Measurements from ENCODE around the gene KDM4B. TPM values are rescaled to one million over a fixed set of nuclear protein-coding genes. Genes with fewer than 3 reads are reported as not detected.

Gene KDM4B
- total and polyA plus RNA-seq, 2 of the 8 experiments (the other 6 are each of a cell fraction or from before 2014, with no cell fraction given), result 12.0 to 31.9 TPM

- peak overlapping the region; percentile 59; the same call in 1 of the 2 replicates for H4K8ac ChIP-seq (ENCODE audit: extremely low read depth, insufficient read depth, low read length)
- peak overlapping the region; percentile 58 for H4K91ac ChIP-seq (replicated peaks; ENCODE audit: insufficient read length, low read length)
- no peak overlapping the region for H2BK20ac ChIP-seq (ENCODE audit: low read length)
- CTCF ChIA-PET (ENCODE audit: partially characterized antibody), result interaction anchor here (0.8 to 2.8 kb wide), 8 partner anchors 17 to 100 kb away, joined by 3 to 18 read pairs (median 7); no protein-coding TSS in a partner anchor
- H2BK5ac ChIP-seq (ENCODE audit: low read depth, low read length), result no peak overlapping the region; the same call in 1 of the 2 replicates
- peaks cover 5 to 14% (median 8%) of the 10 kb centered on the region in 4 experiments; a peak in 4 of 8 replicates for H3K36me3 ChIP-seq (ENCODE audit: control insufficient read depth in 2 of 4, insufficient read depth in 4 of 4, low read length in 3 of 4)
- H3K9ac ChIP-seq (replicated peaks in 1 of 4; ENCODE audit: extremely low read depth in 1 of 4, low read depth in 3 of 4, low read length in 3 of 4), result no peak overlapping the region; a peak in 1 of 7 replicates
- H3K27me3 ChIP-seq (replicated peaks in 1 of 4; ENCODE audit: control insufficient read depth in 3 of 4, extremely low read depth in 1 of 4, insufficient read depth in 3 of 4, low read length in 3 of 4), result no peaks in the 10 kb centered on the region
- H4K20me1 ChIP-seq (replicated peaks in 1 of 2; ENCODE audit: control insufficient read depth in 1 of 2, insufficient read depth in 2 of 2, low read length in 2 of 2), result peaks cover 0 to 1% of the 10 kb centered on the region in 2 experiments
- H2AFZ ChIP-seq (ENCODE audit: low read length), result no peak overlapping the region
- H2AK5ac ChIP-seq (ENCODE audit: low read depth, low read length), result peak overlapping the region; percentile 39; the same call in 1 of the 2 replicates
- H2BK12ac ChIP-seq (ENCODE audit: low read depth, low read length), result 0 out of 2 replicates have a peak overlapping the region, but pooled peaks have one; percentile 60
- FAIRE-seq (peak; percentile 13), DNase-seq (ENCODE audit: low read depth in 1 of 2, low spot score in 2 of 2) (no peak)
- no peak overlapping the region for H3K4me3 ChIP-seq (ENCODE audit: extremely low read depth in 1 of 4, insufficient read depth in 2 of 4, low read depth in 3 of 4, low read length in 4 of 4)
- no peak overlapping the region for H2BK15ac ChIP-seq (ENCODE audit: low read length)
- no peak overlapping the region for H3K23ac ChIP-seq (ENCODE audit: insufficient read length)
- POLR2A ChIA-PET (ENCODE audit: partially characterized antibody), result interaction anchor here (0.6 to 2.3 kb wide), 3 partner anchors 15 to 309 kb away, joined by 3 to 5 read pairs (median 3); no protein-coding TSS in a partner anchor
- peaks cover 0 to 37% (median 28%) of the 10 kb centered on the region in 4 experiments; a peak in 6 of 7 replicates for H3K4me1 ChIP-seq (replicated peaks in 1 of 4; ENCODE audit: control insufficient read depth in 3 of 4, insufficient read depth in 4 of 4, low read length in 3 of 4)
- no peak overlapping the region for H2BK120ac ChIP-seq (replicated peaks; ENCODE audit: low read depth, low read length)
- no peak overlapping the region for H3K56ac ChIP-seq (replicated peaks; ENCODE audit: insufficient read length, low read depth, low read length)
- no peaks in the 10 kb centered on the region for H3K79me1 ChIP-seq (ENCODE audit: low read depth, low read length)
- H3K27ac ChIP-seq (ENCODE audit: low read depth, low read length), result no peak overlapping the region
- H3K9me3 ChIP-seq (ENCODE audit: insufficient read depth in 2 of 2, low read depth in 1 of 2, low read length in 1 of 2), result no peaks in the 10 kb centered on the region
- peak overlapping the region; percentile 12 to 28; a peak in 2 of 4 replicates for H3K4me2 ChIP-seq (ENCODE audit: insufficient read depth in 1 of 2, low read depth in 2 of 2, low read length in 2 of 2)
- WGBS, 2 experiments (ENCODE audit: extremely low coverage in 1 of 2, insufficient coverage in 1 of 2, insufficient read length in 1 of 2, insufficient replicate concordance in 2 of 2, low coverage in 1 of 2, low lambda C conversion rate in 2 of 2, missing lambda C conversion rate in 1 of 2), result 47% methylated on average over 8 of the region's 8 CpGs; no CpG with 5 or more reads in 1 of the 2 experiments
- H3K4ac ChIP-seq (replicated peaks; ENCODE audit: insufficient read length, low read depth, low read length), result no peak overlapping the region
- H3K18ac ChIP-seq (ENCODE audit: extremely low read depth, low read length), result peak overlapping the region; percentile 78
- H3K23me2 ChIP-seq (ENCODE audit: low read depth, low read length), result no peaks in the 10 kb centered on the region
- no peak overlapping the region for H3K14ac ChIP-seq (ENCODE audit: insufficient read length)
- H4K5ac ChIP-seq (ENCODE audit: insufficient read length, low read depth, low read length), result no peak overlapping the region
- no peaks in the 10 kb centered on the region for H3K79me2 ChIP-seq (ENCODE audit: control insufficient read depth in 1 of 2, insufficient read depth in 2 of 2, low read length in 2 of 2)
- TF ChIP-seq JUND (IDR thresholded peaks at IDR 0.05; ENCODE audit: low read length), result no peak
- TF ChIP-seq KDM1A (IDR thresholded peaks at IDR 0.05; ENCODE audit: borderline replicate concordance, low read length), result no peak
- TF ChIP-seq RXRA (IDR thresholded peaks at IDR 0.05; ENCODE audit: insufficient read depth, low read depth, low read length), result no peak
- no peak for TF ChIP-seq SP4 (IDR thresholded peaks at IDR 0.05; ENCODE audit: low read length)
- TF ChIP-seq EGR1 (IDR thresholded peaks at IDR 0.05; ENCODE audit: borderline replicate concordance, low read depth, low read length), result no peak; the same call in 1 of the 2 replicates
- TF ChIP-seq TCF12 (IDR thresholded peaks at IDR 0.05; ENCODE audit: low read depth, low read length), result no peak
- TF ChIP-seq CHD2 (IDR thresholded peaks at IDR 0.05; ENCODE audit: low read length), result no peak
- no peak for TF ChIP-seq CTCF (IDR thresholded peaks at IDR 0.05; ENCODE audit: control extremely low read depth in 1 of 3, insufficient read depth in 1 of 3, low read depth in 1 of 3, low read length in 3 of 3)
- TF ChIP-seq POLR2AphosphoS5 (IDR thresholded peaks at IDR 0.05; ENCODE audit: low read depth, low read length), result no peak
- no peak for TF ChIP-seq EZH2 (IDR thresholded peaks at IDR 0.05; ENCODE audit: low read depth, low read length, severe bottlenecking)
- no peak for TF ChIP-seq SP2 (IDR thresholded peaks at IDR 0.05; ENCODE audit: low read length)
These were observed 163.3 kb downstream of the KDM4B start for GRCh38 chr19:5132206-5132560.
